HepG2 (cell line): ENCODE results near the gene KIAA0825. TPM values are rescaled to one million over a fixed set of nuclear protein-coding genes. Genes with fewer than 3 reads are reported as not detected.

Experiments used
- ARID2 ChIP-seq: sonication (generic); formaldehyde crosslinking; IDR thresholded peaks from 2 replicates; pipeline ENCODE4 v1.8.1; 2022; ENCODE audit warnings: mild to moderate bottlenecking, missing genetic modification reagents, borderline replicate concordance
- CEBPG ChIP-seq: IDR thresholded peaks from 2 replicates; pipeline ENCODE4 v1.6.1; 2016
- CREM ChIP-seq, 2 experiments: sonication (generic) in 1 of 2; formaldehyde crosslinking in 1 of 2; IDR thresholded peaks; 2 replicates each; pipeline versions ENCODE4 v1.4.0 to v1.6.1; 2016 to 2020; ENCODE audit warnings: antibody characterized with exemption in 1 of 2, mild to moderate bottlenecking in 1 of 2, missing genetic modification reagents in 1 of 2
- EED ChIP-seq: sonication (generic); formaldehyde crosslinking; IDR thresholded peaks from 2 replicates; pipeline ENCODE4 v1.5.0; 2020; ENCODE audit warnings: mild to moderate bottlenecking, missing genetic modification reagents
- GMEB1 ChIP-seq: sonication (generic); formaldehyde crosslinking; IDR thresholded peaks from 2 replicates; pipeline ENCODE4 v1.5.1; 2020; ENCODE audit warnings: missing genetic modification reagents, mild to moderate bottlenecking, borderline replicate concordance
- HMGXB4 ChIP-seq, 2 experiments: sonication (generic) in 1 of 2; formaldehyde crosslinking in 1 of 2; IDR thresholded peaks; 2 replicates each; pipeline versions ENCODE4 v1.4.0 to v1.6.1; 2018 to 2020; ENCODE audit warnings: missing genetic modification reagents in 2 of 2, borderline replicate concordance in 1 of 2, low read depth in 1 of 2, mild to moderate bottlenecking in 1 of 2, missing biosample characterization in 1 of 2
- LRRFIP1 ChIP-seq: sonication (generic); formaldehyde crosslinking; conservative IDR thresholded peaks from 2 replicates; pipeline ENCODE4 v1.4.0; 2020; ENCODE audit warnings: missing genetic modification reagents
- POLR2G ChIP-seq: fragments of 200-400 bp; formaldehyde crosslinking; IDR thresholded peaks from 2 replicates; pipeline ENCODE4 v1.6.1; 2018; ENCODE audit warnings: mild to moderate bottlenecking, low read depth, low read length, moderate library complexity
- SP2 ChIP-seq: sonication (generic); formaldehyde crosslinking; IDR thresholded peaks from 2 replicates; pipeline ENCODE4 v1.5.1; 2020; ENCODE audit warnings: mild to moderate bottlenecking, missing genetic modification reagents
- TFAP4 ChIP-seq: sonication (generic); IDR thresholded peaks from 2 replicates; pipeline ENCODE4 v1.6.1; 2016; ENCODE audit warnings: low read depth, borderline replicate concordance
- ZMYM4 ChIP-seq: sonication (generic); formaldehyde crosslinking; IDR thresholded peaks from 2 replicates; pipeline ENCODE4 v1.8.1; 2023; ENCODE audit warnings: mild to moderate bottlenecking, missing genetic modification reagents
- ZNF331 ChIP-seq: sonication (generic); formaldehyde crosslinking; IDR thresholded peaks from 2 replicates; pipeline ENCODE4 v1.4.0; 2020; ENCODE audit warnings: missing genetic modification reagents
- ZNF333 ChIP-seq: sonication (generic); formaldehyde crosslinking; IDR thresholded peaks from 2 replicates; pipeline ENCODE4 v1.4.0; 2020; ENCODE audit warnings: mild to moderate bottlenecking, missing genetic modification reagents, borderline replicate concordance
- ZNF547 ChIP-seq: sonication (generic); formaldehyde crosslinking; IDR thresholded peaks from 2 replicates; pipeline ENCODE4 v1.5.1; 2020; ENCODE audit warnings: mild to moderate bottlenecking, missing genetic modification reagents
- ZNF550 ChIP-seq: sonication (generic); formaldehyde crosslinking; IDR thresholded peaks from 2 replicates; pipeline ENCODE4 v1.4.0; 2020; ENCODE audit warnings: mild to moderate bottlenecking, missing genetic modification reagents, borderline replicate concordance
- ZNF747 ChIP-seq: sonication (generic); formaldehyde crosslinking; IDR thresholded peaks from 2 replicates; pipeline ENCODE4 v1.8.1; 2023; ENCODE audit warnings: missing genetic modification reagents, mild to moderate bottlenecking, borderline replicate concordance
- ZNF768 ChIP-seq: sonication (generic); formaldehyde crosslinking; IDR thresholded peaks from 2 replicates; pipeline ENCODE4 v1.4.0; 2020; ENCODE audit warnings: missing genetic modification reagents
- polyA plus RNA-seq, 8 experiments: library from polyadenylated mRNA; depleted of rRNA in 3 of 8; stranded (reverse) in 7 of 8; unstranded in 1 of 8; fragments of >200 nt; fragmentation: Illumina TruSeq in 4 of 8; extraction: Trizol in 4 of 8; gene quantifications; 2 replicates each; pipeline versions ENCODE4 v1.2.1 to v1.2.3, GENCODE V29; 2011 to 2016; ENCODE audit warnings: low read depth in 4 of 8, missing spikeins in 1 of 8, mixed read lengths in 1 of 8; ENCODE audit not compliant: insufficient read depth in 1 of 8
- total RNA-seq, 5 experiments: library from RNA; depleted of rRNA; stranded (reverse); fragments of >200 nt; fragmentation: Illumina TruSeq; extraction: Trizol; gene quantifications; 2 replicates each; pipeline ENCODE4 v1.2.3, GENCODE V29; 2016; ENCODE audit warnings: low read depth in 1 of 5
- TF ChIP-seq, protein P1 (sequence below): sonication (generic); formaldehyde crosslinking; IDR thresholded peaks from 2 replicates; pipeline ENCODE4 v1.4.0; 2020; ENCODE audit warnings: mild to moderate bottlenecking, missing genetic modification reagents, borderline replicate concordance

Gene KIAA0825
- total and polyA plus RNA-seq, 2 of the 13 experiments (the other 11 are each of a cell fraction or from before 2014, with no cell fraction given) = 0.05 to 0.51 TPM

DNA sequence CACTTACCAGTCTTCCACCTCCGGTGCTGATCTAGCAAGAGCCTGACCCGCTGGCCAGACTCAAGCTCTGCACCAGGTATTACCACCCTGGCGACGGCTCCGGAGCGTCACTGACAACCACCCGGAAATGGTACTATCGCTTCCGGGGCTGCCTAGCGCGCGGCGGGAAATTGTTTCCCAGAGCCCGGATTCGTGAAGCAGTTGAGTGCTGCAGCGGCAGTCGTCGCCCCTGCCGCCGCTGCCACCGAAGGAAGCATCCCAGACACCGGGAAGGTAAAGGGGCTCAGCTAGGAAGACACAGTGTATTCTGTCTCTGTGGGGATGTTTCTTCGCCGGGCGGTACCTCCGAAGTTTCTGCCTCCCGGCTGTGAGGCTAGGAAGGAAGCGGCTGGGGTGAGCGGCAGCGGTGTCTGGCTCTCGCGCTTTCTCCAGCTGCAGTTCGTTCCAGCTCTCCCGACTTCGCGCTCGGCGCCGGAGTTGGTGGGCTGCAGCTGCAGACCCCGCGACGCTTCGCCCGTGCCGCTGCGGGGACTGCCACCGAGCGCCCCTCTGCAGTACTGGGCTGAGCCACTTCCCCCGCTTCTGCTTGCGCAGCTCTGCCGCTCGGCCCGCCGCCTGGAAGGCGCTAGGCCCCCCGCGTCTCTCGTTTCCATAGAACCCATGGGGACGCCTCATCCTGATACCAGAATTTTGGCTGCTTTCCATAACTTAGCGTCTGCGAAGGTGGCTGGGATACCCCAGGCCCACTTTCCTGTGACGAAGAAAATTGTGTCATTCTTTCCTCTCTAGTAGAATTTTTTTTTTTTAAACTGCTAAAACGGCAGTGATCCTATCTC lies at the start of gene KIAA0825, which contains the start of gene SLF1 (continued):
- peak; percentile 70 for TF ChIP-seq CREM (IDR thresholded peaks at IDR 0.05)
- no peak for TF ChIP-seq CREM (CRISPR knock-in tag; IDR thresholded peaks at IDR 0.05)
- TF ChIP-seq ARID2 (CRISPR knock-in tag) = 0 out of 2 replicates have a peak, but pooled peaks have one; percentile 43
- TF ChIP-seq ZNF550 (CRISPR knock-in tag) = 0 out of 2 replicates have a peak, but pooled peaks have one; percentile 45
- TF ChIP-seq ZNF747 (CRISPR knock-in tag) = peak; percentile 50; the same call in 1 of the 2 replicates
- peak; percentile 22; the same call in 1 of the 2 replicates for TF ChIP-seq TFAP4
- 0 out of 2 replicates have a peak, but pooled peaks have one; percentile 51 for TF ChIP-seq ZNF331
- TF ChIP-seq, protein P1, sequence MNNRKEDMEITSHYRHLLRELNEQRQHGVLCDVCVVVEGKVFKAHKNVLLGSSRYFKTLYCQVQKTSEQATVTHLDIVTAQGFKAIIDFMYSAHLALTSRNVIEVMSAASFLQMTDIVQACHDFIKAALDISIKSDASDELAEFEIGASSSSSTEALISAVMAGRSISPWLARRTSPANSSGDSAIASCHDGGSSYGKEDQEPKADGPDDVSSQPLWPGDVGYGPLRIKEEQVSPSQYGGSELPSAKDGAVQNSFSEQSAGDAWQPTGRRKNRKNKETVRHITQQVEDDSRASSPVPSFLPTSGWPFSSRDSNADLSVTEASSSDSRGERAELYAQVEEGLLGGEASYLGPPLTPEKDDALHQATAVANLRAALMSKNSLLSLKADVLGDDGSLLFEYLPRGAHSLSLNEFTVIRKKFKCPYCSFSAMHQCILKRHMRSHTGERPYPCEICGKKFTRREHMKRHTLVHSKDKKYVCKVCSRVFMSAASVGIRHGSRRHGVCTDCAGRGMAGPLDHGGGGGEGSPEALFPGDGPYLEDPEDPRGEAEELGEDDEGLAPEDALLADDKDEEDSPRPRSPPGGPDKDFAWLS (CRISPR knock-in tag) = no peak
- peak; percentile 20; the same call in 1 of the 2 replicates for TF ChIP-seq ZNF768 (CRISPR knock-in tag)
- peak; percentile 34; the same call in 1 of the 2 replicates for TF ChIP-seq CEBPG (CRISPR knock-in tag)
- 0 out of 2 replicates have a peak, but pooled peaks have one; percentile 54 for TF ChIP-seq ZNF547 (CRISPR knock-in tag)
- no peak for TF ChIP-seq LRRFIP1 (CRISPR knock-in tag)
- peak; percentile 76 for TF ChIP-seq POLR2G
- TF ChIP-seq ZNF333 = 0 out of 2 replicates have a peak, but pooled peaks have one; percentile 43
- TF ChIP-seq EED (CRISPR knock-in tag) = no peak
- peak; percentile 65 for TF ChIP-seq SP2 (CRISPR knock-in tag)
- peak; percentile 62; the same call in 1 of the 2 replicates for TF ChIP-seq GMEB1 (CRISPR knock-in tag)
- peak in 1 of 2 experiments; percentile 64; a peak in 2 of 4 replicates for TF ChIP-seq HMGXB4 (CRISPR knock-in tag; IDR thresholded peaks at IDR 0.05; ENCODE audit: borderline replicate concordance in 1 of 2, low read depth in 1 of 2)
- peak; percentile 61; the same call in 1 of the 2 replicates for TF ChIP-seq ZMYM4 (CRISPR knock-in tag)
